ENCODE results near the gene KCNIP4.

DNA sequence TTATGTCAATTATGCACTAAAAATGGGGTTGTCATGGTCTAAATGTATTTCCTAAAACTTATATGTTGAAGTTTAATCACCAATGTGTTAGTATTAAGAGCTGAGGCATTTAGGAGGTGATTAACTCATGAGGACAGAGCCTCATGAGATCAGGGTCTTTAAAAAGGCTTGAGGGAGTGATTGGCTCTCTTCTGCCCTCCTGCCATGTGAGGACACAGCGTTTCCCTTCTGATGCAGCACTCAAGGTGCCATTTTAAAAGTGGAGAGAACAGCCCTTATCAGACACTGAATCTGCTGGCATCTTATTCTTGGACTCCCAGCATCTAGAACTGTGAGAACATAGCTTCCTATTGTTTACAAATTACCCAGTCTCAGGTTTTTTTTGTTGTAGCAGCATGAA, 581.7 kb downstream of the KCNIP4 start:
- no peak for TF ChIP-seq EZH2 (IDR thresholded peaks at IDR 0.05; ENCODE audit: insufficient read depth, poor library complexity, severe bottlenecking)
- TF ChIP-seq EZH2phosphoT487 (IDR thresholded peaks at IDR 0.05; ENCODE audit: insufficient read depth, low read depth) = no peak

Data from GM23248 (cell line).